H9 (cell line): ENCODE measurements around the gene GRIP2. TPM values are rescaled to one million over a fixed set of nuclear protein-coding genes. Genes with fewer than 3 reads are reported as not detected.

Experiments
- DNase-seq: peaks from one replicate; pipeline ENCODE4 v3.0.0-alpha.2; 2017
- H2AFZ ChIP-seq: one replicate; pipeline ENCODE4 v1.6.1; 2013; ENCODE audit warnings: mild to moderate bottlenecking, low read length, control low read depth, moderate library complexity
- H2AK5ac ChIP-seq: 2 replicates; pipeline ENCODE4 v1.6.1; 2013; ENCODE audit warnings: low read length, control low read depth, mixed read lengths; ENCODE audit not compliant: insufficient read length
- H2BK120ac ChIP-seq: one replicate; pipeline ENCODE4 v1.6.1; 2013; ENCODE audit warnings: low read depth, mild to moderate bottlenecking, low read length, control low read depth, inconsistent platforms; ENCODE audit not compliant: poor library complexity, severe bottlenecking
- H2BK12ac ChIP-seq: 2 replicates; pipeline ENCODE4 v1.6.1; 2013; ENCODE audit warnings: low read length, control low read depth, mixed read lengths, low read depth; ENCODE audit not compliant: insufficient read length
- H2BK15ac ChIP-seq: 2 replicates; pipeline ENCODE4 v1.6.1; 2013; ENCODE audit warnings: low read depth, low read length, control low read depth
- H2BK20ac ChIP-seq: one replicate; pipeline ENCODE4 v1.6.1; 2013; ENCODE audit warnings: low read depth, mild to moderate bottlenecking, low read length, control low read depth, inconsistent platforms; ENCODE audit not compliant: poor library complexity, severe bottlenecking
- H2BK5ac ChIP-seq: 2 replicates; pipeline ENCODE4 v1.6.1; 2013; ENCODE audit warnings: low read length, control low read depth, mixed read lengths; ENCODE audit not compliant: insufficient read length
- H3K14ac ChIP-seq: 2 replicates; pipeline ENCODE4 v1.6.1; 2013; ENCODE audit warnings: low read length, control low read depth; ENCODE audit not compliant: insufficient read depth
- H3K18ac ChIP-seq: 2 replicates; pipeline ENCODE4 v1.6.1; 2013; ENCODE audit warnings: low read depth, mild to moderate bottlenecking, mixed read lengths, low read length, control low read depth; ENCODE audit not compliant: insufficient read length
- H3K23ac ChIP-seq: 2 replicates; pipeline ENCODE4 v1.6.1; 2013; ENCODE audit warnings: low read length, control low read depth, mixed read lengths, low read depth; ENCODE audit not compliant: insufficient read length
- H3K23me2 ChIP-seq: 2 replicates; pipeline ENCODE4 v1.6.1; 2013; ENCODE audit warnings: low read depth, mild to moderate bottlenecking, mixed read lengths, low read length, control low read depth; ENCODE audit not compliant: insufficient read length, poor library complexity, severe bottlenecking
- H3K27ac ChIP-seq: 2 replicates; pipeline ENCODE4 v1.5.1; 2013; ENCODE audit warnings: low read length, control low read depth, mixed read lengths, low read depth; ENCODE audit not compliant: insufficient read length
- H3K27me3 ChIP-seq: 2 replicates; pipeline ENCODE4 v1.6.1; 2013; ENCODE audit warnings: low read length, control low read depth, inconsistent platforms; ENCODE audit not compliant: insufficient read depth
- H3K4ac ChIP-seq: 2 replicates; pipeline ENCODE4 v1.6.1; 2013; ENCODE audit warnings: low read depth, mild to moderate bottlenecking, control low read depth, inconsistent platforms, low read length, moderate library complexity
- H3K4me1 ChIP-seq: 2 replicates; pipeline ENCODE4 v1.6.1; 2013; ENCODE audit warnings: low read length, control low read depth, inconsistent platforms; ENCODE audit not compliant: insufficient read depth
- H3K4me2 ChIP-seq: 2 replicates; pipeline ENCODE4 v1.6.1; 2013; ENCODE audit warnings: low read length, control low read depth, mixed read lengths; ENCODE audit not compliant: insufficient read length, insufficient read depth
- H3K56ac ChIP-seq: 2 replicates; pipeline ENCODE4 v1.6.1; 2013; ENCODE audit warnings: low read depth, mild to moderate bottlenecking, mixed read lengths, low read length, control low read depth; ENCODE audit not compliant: insufficient read length
- H3K79me1 ChIP-seq: 2 replicates; pipeline ENCODE4 v1.6.1; 2013; ENCODE audit warnings: low read depth, mild to moderate bottlenecking, moderate library complexity, low read length, control low read depth, inconsistent platforms; ENCODE audit not compliant: insufficient read depth, poor library complexity, severe bottlenecking
- H3K79me2 ChIP-seq: 2 replicates; pipeline ENCODE4 v1.6.1; 2013; ENCODE audit warnings: low read length, control low read depth, inconsistent platforms; ENCODE audit not compliant: insufficient read depth
- H3K9ac ChIP-seq: 2 replicates; pipeline ENCODE4 v1.6.1; 2013; ENCODE audit warnings: low read length, control low read depth, mixed read lengths; ENCODE audit not compliant: insufficient read length; ENCODE audit errors: extremely low read depth
- H3K9me3 ChIP-seq: one replicate; pipeline ENCODE4 v1.6.1; 2013; ENCODE audit warnings: low read depth, low read length, inconsistent platforms; ENCODE audit not compliant: control insufficient read depth
- H3T11ph ChIP-seq: one replicate; pipeline ENCODE4 v1.6.1; 2013; ENCODE audit warnings: mild to moderate bottlenecking, low read length, control low read depth, inconsistent platforms
- H4K20me1 ChIP-seq: one replicate; pipeline ENCODE4 v1.6.1; 2013; ENCODE audit not compliant: control insufficient read depth, insufficient read length, insufficient read depth
- H4K5ac ChIP-seq: 2 replicates; pipeline ENCODE4 v1.6.1; 2013; ENCODE audit warnings: low read depth, mild to moderate bottlenecking, mixed read lengths, low read length, control low read depth; ENCODE audit not compliant: insufficient read length
- H4K8ac ChIP-seq: replicated peaks from 2 replicates; pipeline ENCODE4 v1.6.1; 2013; ENCODE audit warnings: low read length, control low read depth, mixed read lengths, low read depth; ENCODE audit not compliant: insufficient read length
- H4K91ac ChIP-seq: 2 replicates; pipeline ENCODE4 v1.6.1; 2013; ENCODE audit warnings: low read depth, mild to moderate bottlenecking, moderate library complexity, mixed read lengths, low read length, control low read depth; ENCODE audit not compliant: insufficient read length
- H3K27ac Mint-ChIP-seq, 3 experiments: 2 replicates in 2 of 3; 3 replicates in 1 of 3; pipeline ENCODE4 v1.8.0; 2020 to 2021; ENCODE audit warnings: mixed read lengths in 3 of 3, mild to moderate bottlenecking in 1 of 3, moderate library complexity in 1 of 3
- H3K27me3 Mint-ChIP-seq: 2 replicates; pipeline ENCODE4 v1.8.0; 2021; ENCODE audit warnings: low read depth, mild to moderate bottlenecking, moderate library complexity, mixed read lengths
- H3K36me3 Mint-ChIP-seq, 3 experiments: 2 replicates in 2 of 3; 3 replicates in 1 of 3; pipeline ENCODE4 v1.8.0; 2020 to 2021; ENCODE audit warnings: low read depth in 3 of 3, mixed read lengths in 3 of 3; ENCODE audit not compliant: insufficient read depth in 1 of 3
- H3K4me1 Mint-ChIP-seq, 2 experiments: 2 replicates each; pipeline ENCODE4 v1.8.0; 2020; ENCODE audit warnings: mixed read lengths in 2 of 2
- H3K4me3 Mint-ChIP-seq, 2 experiments: 2 replicates in 1 of 2; 3 replicates in 1 of 2; pipeline ENCODE4 v1.8.0; 2020 to 2021; ENCODE audit warnings: mild to moderate bottlenecking in 2 of 2, mixed read lengths in 2 of 2, moderate library complexity in 1 of 2
- H3K9me3 Mint-ChIP-seq, 2 experiments: 2 replicates in 1 of 2; 3 replicates in 1 of 2; pipeline ENCODE4 v1.8.0; 2020; ENCODE audit warnings: mild to moderate bottlenecking in 2 of 2, mixed read lengths in 2 of 2, moderate library complexity in 1 of 2
- CTCF ChIP-seq: fragments of 200-600 bp; sonication (generic); conservative IDR thresholded peaks from 3 replicates; pipeline ENCODE4 v1.8.0; 2021; ENCODE audit warnings: antibody characterized with exemption, mild to moderate bottlenecking
- WGBS: extraction: QIAGEN DNeasy Blood & Tissue Kit; methylation state at CpG from one replicate; pipeline ENCODE4 v1.1.7; 2013; ENCODE audit warnings: missing lambda C conversion rate, low lambda C conversion rate, mixed read lengths; ENCODE audit not compliant: insufficient read length; ENCODE audit errors: extremely low coverage; 5-methylcytosine and 5-hydroxymethylcytosine counted together
- total RNA-seq: library from RNA; stranded (reverse); gene quantifications from 2 replicates; pipeline ENCODE4 v1.2.1, GENCODE V29; 2021

GRIP2 gene
- total RNA-seq, 1 experiment from 2014 or later = 3.1 TPM

- no peak overlapping the region for H3K18ac ChIP-seq
- no peak for DNase-seq
- Mint-ChIP-seq H3K9me3 (no peaks in the 10 kb centered on the region; a peak in 1 of 5 replicates), H3K27ac (no peak overlapping the region; a peak in 2 of 7 replicates), H3K4me3 (no peak overlapping the region), H3K4me1 (peaks cover 20 to 25% of the 10 kb centered on the region in 2 experiments), H3K27me3 (no peaks in the 10 kb centered on the region), H3K36me3 (peaks cover 21 to 32% (median 28%) of the 10 kb centered on the region in 3 experiments)
- no peak overlapping the region for H2BK120ac ChIP-seq
- H3K14ac ChIP-seq = no peak overlapping the region
- no peak overlapping the region for H4K8ac ChIP-seq
- H3K27me3 ChIP-seq = no peaks in the 10 kb centered on the region
- no peak overlapping the region for H3K23ac ChIP-seq
- H2AFZ ChIP-seq = no peak overlapping the region
- H4K20me1 ChIP-seq = peaks cover 3% of the 10 kb centered on the region
- peaks cover 4% of the 10 kb centered on the region for H3K79me1 ChIP-seq
- H4K5ac ChIP-seq = no peak overlapping the region
- no peak overlapping the region for H2BK15ac ChIP-seq
- H3T11ph ChIP-seq = no peak overlapping the region
- no peak overlapping the region for H3K27ac ChIP-seq
- no peak for TF ChIP-seq CTCF
- no peak overlapping the region for H2BK20ac ChIP-seq
- no peak overlapping the region for H3K4me2 ChIP-seq
- WGBS = no CpG with 5 or more reads among the region's 6 CpGs
- peaks cover 1% of the 10 kb centered on the region; the same call in 1 of the 2 replicates for H3K79me2 ChIP-seq
- H2BK12ac ChIP-seq = no peak overlapping the region
- no peak overlapping the region for H3K9ac ChIP-seq
- H3K23me2 ChIP-seq = no peaks in the 10 kb centered on the region
- H3K56ac ChIP-seq = no peak overlapping the region
- H4K91ac ChIP-seq = no peak overlapping the region
- H3K9me3 ChIP-seq = no peaks in the 10 kb centered on the region
- H2AK5ac ChIP-seq = no peak overlapping the region
- no peak overlapping the region for H3K4ac ChIP-seq
- no peaks in the 10 kb centered on the region for H3K4me1 ChIP-seq
- no peak overlapping the region for H2BK5ac ChIP-seq
Measured at GRCh38 chr3:14441920-14442300, 98.2 kb downstream of the GRIP2 start.
